Gastroesophageal sphincter (tissue), 3 donors: ENCODE data around the gene MEIS2.

Experiments used
- CTCF ChIP-seq, 4 experiments: fragments of 200-600 bp in 2 of 4; fragments of 450-650 bp in 2 of 4; sonication (generic) in 1 of 4; IDR thresholded peaks; one replicate each; pipeline ENCODE4 v1.5.1; 2017 to 2019; ENCODE audit warnings: antibody characterized with exemption in 4 of 4, mild to moderate bottlenecking in 2 of 4, moderate library complexity in 2 of 4
- EP300 ChIP-seq: sonication (generic); formaldehyde crosslinking; IDR thresholded peaks from one replicate; pipeline ENCODE4 v1.6.1; 2017; ENCODE audit warnings: antibody characterized with exemption, mild to moderate bottlenecking
- POLR2A ChIP-seq, 2 donors: fragments of 450-650 bp; IDR thresholded peaks; one replicate each; pipeline ENCODE4 v1.6.1; 2017; ENCODE audit warnings: antibody characterized with exemption in 2 of 2, mild to moderate bottlenecking in 2 of 2, moderate library complexity in 1 of 2

DNA sequence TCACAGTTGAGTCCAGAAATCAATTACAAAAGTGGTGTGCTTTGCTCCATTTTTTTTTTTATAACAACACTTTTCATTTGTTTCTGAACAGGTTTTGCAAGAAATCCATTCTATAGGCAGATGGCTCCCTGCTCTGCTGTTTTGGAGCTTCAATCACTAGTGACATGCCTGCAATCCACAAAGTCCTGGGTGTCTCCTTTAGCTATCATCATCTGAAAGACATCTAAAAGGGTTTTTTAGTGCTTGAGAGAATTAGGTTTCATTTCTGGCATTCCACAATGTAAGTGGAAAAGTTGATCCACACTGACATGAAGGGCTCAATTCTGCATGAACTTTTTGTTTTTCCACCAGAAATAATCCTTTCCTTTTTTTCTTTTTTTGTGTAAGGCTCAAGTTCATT lies 24.0 kb upstream of the MEIS2 start:
- TF ChIP-seq POLR2A (IDR thresholded peaks at IDR 0.05), result no peak
- TF ChIP-seq EP300, result no peak
- TF ChIP-seq CTCF (IDR thresholded peaks at IDR 0.05), result no peak
